ENCODE data around the gene CHST12. TPM values are rescaled to one million over a fixed set of nuclear protein-coding genes. Genes with fewer than 3 reads are reported as not detected.

Gene CHST12
- total RNA-seq, 3 donors from 2014 or later, result 6.2 to 15.0 (median 7.2) TPM

DNA sequence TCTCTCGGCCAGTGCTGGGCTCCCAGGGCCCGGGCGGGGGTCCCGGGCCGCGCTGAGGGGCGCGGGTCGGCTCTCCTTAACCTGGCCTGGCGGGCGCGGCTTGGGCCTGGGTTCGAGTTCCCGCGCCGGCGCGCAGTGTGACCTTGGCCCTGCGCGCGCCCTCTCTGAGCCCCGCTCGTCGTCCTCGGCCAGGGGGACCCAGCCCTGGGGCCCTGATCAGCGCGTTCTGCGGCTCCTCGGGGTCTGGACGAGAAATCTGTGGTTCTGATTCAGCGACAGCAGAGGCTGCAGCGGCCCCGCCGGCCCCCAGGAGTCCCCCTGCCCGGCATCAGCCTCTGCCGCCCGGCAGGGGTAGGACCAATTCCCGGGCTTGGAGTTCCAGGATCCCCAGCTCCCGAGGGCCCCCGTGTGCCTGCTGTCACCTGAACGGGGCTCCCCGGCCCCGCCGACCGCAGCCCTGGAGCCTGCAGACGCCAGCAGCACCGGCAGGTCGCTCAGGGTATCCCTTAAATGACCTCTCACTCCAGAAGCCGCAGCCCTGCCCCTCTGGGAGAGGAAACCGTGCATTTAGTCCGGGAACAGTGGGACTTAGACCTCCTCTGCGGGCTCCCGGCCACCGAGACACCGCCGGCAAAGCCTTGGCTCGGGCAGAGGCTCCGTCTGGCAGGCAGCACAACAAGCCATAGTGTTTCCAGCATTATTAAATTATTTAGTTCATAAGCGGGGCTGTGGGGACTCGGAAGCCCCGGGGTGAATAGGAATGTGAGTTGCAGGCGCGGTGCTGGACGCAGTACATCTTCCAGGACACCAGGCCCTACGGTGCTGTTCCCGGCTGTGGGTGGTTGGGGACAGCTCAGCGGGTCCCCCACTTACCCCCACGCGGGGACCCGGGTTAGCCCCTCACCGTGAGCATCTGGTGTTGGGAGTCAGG is 572 bp downstream of the CHST12 start:
- Histone ChIP-seq H3K27ac (peak overlapping the region; percentile 76 to 89), H3K9me3 (no peaks in the 10 kb centered on the region), H3K4me1 (peaks cover 0 to 19% of the 10 kb centered on the region in 2 donors), H3K27me3 (no peaks in the 10 kb centered on the region), H3K36me3 (no peaks in the 10 kb centered on the region), H3K4me3 (peak overlapping the region; percentile 91 to 96 (median 94))
- intact Hi-C loops (cut with DNase I; ENCODE audit: low total_unique reads), result no loop called here
- no peak for DNase-seq (ENCODE audit: low spot score in 2 of 2)
- TF ChIP-seq POLR2AphosphoS5 (IDR thresholded peaks at IDR 0.05) (no peak), POLR2A (IDR thresholded peaks at IDR 0.05) (no peak)
- TF ChIP-seq, protein P1, sequence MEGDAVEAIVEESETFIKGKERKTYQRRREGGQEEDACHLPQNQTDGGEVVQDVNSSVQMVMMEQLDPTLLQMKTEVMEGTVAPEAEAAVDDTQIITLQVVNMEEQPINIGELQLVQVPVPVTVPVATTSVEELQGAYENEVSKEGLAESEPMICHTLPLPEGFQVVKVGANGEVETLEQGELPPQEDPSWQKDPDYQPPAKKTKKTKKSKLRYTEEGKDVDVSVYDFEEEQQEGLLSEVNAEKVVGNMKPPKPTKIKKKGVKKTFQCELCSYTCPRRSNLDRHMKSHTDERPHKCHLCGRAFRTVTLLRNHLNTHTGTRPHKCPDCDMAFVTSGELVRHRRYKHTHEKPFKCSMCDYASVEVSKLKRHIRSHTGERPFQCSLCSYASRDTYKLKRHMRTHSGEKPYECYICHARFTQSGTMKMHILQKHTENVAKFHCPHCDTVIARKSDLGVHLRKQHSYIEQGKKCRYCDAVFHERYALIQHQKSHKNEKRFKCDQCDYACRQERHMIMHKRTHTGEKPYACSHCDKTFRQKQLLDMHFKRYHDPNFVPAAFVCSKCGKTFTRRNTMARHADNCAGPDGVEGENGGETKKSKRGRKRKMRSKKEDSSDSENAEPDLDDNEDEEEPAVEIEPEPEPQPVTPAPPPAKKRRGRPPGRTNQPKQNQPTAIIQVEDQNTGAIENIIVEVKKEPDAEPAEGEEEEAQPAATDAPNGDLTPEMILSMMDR (IDR thresholded peaks at IDR 0.05), result peak in 1 of 3 donors; percentile 13

DNA sequence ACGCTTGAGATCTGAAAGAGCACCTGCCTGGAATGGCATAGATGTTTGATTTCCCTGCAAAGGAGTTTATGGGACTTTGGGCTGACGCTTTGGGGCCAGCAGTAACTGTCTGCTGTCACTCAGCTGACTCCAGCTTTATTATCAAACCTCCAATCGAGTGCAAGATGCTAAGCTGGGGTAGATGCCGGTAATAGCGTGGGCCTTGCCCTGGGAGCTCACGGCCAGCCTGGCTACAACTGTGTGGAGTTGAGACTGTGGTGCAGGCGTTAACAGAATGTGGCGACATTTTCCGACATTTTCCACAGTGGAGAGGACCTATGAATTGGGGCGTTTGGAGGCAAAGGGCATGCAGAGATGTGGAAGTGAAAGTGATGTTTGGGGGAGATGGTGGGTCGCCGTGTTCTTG is 1.3 kb downstream of the CHST12 start:
- H3K4me1 ChIP-seq, result peaks cover 0 to 15% of the 10 kb centered on the region in 2 donors
- no peaks in the 10 kb centered on the region for H3K27me3 ChIP-seq
- H3K9me3 ChIP-seq, result no peaks in the 10 kb centered on the region
- H3K27ac ChIP-seq, result peak overlapping the region in 1 of 2 donors; percentile 89
- no peak for DNase-seq (ENCODE audit: low spot score in 2 of 2)
- no peaks in the 10 kb centered on the region for H3K36me3 ChIP-seq
- TF ChIP-seq POLR2A (IDR thresholded peaks at IDR 0.05), result no peak
- TF ChIP-seq, protein P1 (IDR thresholded peaks at IDR 0.05), result no peak
- no peak for TF ChIP-seq POLR2AphosphoS5 (IDR thresholded peaks at IDR 0.05)
- intact Hi-C loops (cut with DNase I; ENCODE audit: low total_unique reads), result no loop called here
- peak overlapping the region; percentile 91 to 96 (median 94) for H3K4me3 ChIP-seq

DNA sequence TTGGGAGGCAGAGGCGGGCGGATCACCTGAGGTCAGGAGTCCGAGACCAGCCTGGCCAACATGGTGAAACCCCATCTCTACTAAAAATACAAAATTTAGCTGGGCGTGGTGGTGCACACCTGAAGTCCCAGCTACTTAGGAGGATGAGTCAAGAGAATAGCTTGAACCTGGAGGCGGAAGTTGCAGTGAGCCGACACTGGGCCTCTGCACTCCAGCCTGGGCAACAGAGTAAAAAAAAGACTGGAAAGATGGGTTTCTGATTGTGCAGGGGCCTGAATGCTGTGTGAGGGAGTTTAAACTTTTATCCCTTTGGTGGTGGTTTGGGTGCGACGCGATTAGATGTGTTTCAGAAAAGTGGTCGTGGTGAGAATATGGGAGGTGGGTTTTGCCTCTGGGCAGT is 1.8 kb downstream of the CHST12 start:
- no peaks in the 10 kb centered on the region for H3K9me3 ChIP-seq
- no peaks in the 10 kb centered on the region for H3K27me3 ChIP-seq
- intact Hi-C loops (cut with DNase I; ENCODE audit: low total_unique reads), result no loop called here
- TF ChIP-seq POLR2AphosphoS5 (IDR thresholded peaks at IDR 0.05) (no peak), POLR2A (IDR thresholded peaks at IDR 0.05) (no peak)
- TF ChIP-seq, protein P1 (IDR thresholded peaks at IDR 0.05), result no peak
- H3K36me3 ChIP-seq, result no peaks in the 10 kb centered on the region
- peak overlapping the region in 2 of 3 donors; percentile 91 to 96 for H3K4me3 ChIP-seq
- peak overlapping the region in 1 of 2 donors; percentile 20 for H3K27ac ChIP-seq
- peaks cover 0 to 10% of the 10 kb centered on the region in 2 donors for H3K4me1 ChIP-seq
- no peak for DNase-seq (ENCODE audit: low spot score in 2 of 2)

DNA sequence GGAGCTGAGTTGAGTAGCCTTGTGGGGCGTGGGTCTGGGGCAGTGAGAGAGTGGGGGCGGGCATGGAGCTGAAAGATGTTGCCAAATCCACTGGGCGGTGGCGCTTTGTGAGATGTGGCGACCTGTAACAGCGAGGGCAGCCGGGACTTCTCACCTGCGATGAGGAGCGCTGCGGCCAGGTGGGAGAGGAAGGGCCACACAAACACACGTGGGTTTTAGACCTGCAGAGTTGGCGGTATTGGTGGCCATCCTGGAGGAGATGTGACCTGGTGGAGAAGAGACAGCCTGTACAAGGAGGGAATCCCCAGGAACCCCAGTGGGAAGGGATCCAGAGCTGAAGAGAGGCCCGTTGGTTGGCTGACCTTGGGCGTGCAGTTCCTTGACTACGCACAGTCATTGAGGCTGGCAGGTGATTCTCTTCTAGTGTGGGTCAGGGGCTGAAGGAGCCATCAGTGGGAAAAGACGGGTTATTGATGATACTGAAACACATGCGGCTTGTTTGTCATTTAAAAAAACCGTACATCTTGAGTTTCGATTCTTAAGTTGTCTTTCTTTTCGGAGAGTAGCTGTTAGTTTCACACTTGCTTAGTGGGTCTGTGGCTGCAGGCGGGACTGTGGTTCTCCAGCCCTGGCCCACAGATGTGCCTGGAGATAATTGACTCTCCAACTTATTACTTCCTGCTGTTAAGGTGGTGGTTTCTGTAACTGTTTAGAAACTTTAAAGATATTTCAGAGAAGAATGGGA is 2.4 kb downstream of the CHST12 start:
- no peaks in the 10 kb centered on the region for H3K27me3 ChIP-seq
- H3K4me3 ChIP-seq, result peak overlapping the region in 2 of 3 donors; percentile 3 to 5
- no peaks in the 10 kb centered on the region for H3K36me3 ChIP-seq
- H3K9me3 ChIP-seq, result no peaks in the 10 kb centered on the region
- TF ChIP-seq POLR2AphosphoS5 (IDR thresholded peaks at IDR 0.05), result no peak
- TF ChIP-seq, protein P1 (IDR thresholded peaks at IDR 0.05), result no peak
- no peak for TF ChIP-seq POLR2A (IDR thresholded peaks at IDR 0.05)
- H3K27ac ChIP-seq, result peak overlapping the region in 1 of 2 donors; percentile 20
- DNase-seq (ENCODE audit: low spot score in 2 of 2), result no peak
- intact Hi-C loops (cut with DNase I; ENCODE audit: low total_unique reads), result no loop called here
- H3K4me1 ChIP-seq, result peaks cover 0 to 8% of the 10 kb centered on the region in 2 donors
